ENCODE results near the gene INPPL1. TPM values are rescaled to one million over a fixed set of nuclear protein-coding genes. Genes with fewer than 3 reads are reported as not detected.

The INPPL1 gene
- total RNA-seq, 1 donor from 2014 or later: 56.3 TPM

DNA sequence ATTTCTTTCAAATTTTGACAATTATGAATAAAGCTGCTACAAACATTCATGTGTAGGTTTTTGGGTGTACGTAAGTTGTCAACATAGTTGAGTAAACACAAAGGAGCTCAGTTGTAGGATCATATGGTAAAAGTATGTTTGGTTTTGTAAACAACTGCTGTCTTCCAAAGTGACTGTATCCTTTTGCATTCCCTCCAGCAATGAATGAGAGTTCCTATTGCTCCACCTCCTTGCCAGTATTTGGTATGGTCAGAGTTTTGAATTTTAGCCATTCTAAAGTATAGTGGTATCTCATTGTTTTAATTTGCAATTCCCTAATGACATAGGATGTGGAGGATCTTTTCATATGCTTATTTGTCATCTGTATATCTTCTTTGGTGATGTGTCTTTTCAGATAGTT is 47.4 kb downstream of the INPPL1 start:
- no peak for ATAC-seq
- DNase-seq (ENCODE audit: low spot score): no peak

DNA sequence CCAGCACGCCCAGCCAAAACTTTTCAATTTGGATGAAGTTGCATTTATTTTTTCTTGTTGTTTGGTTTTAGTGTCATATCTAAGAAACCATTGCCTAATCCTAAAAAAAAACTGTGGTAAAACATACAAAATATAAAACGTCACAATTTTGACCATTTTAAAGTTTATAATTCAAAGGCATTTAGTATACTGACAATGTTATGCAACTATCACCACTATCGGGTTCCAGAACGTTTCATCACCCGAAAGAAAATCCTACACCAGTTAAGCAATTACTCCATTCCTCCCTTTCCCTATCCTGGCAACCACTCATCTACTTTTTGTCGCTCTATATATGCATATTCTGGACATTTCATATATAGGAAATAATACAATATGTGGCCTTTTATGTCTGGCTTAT is 49.9 kb downstream of the INPPL1 start:
- DNase-seq (ENCODE audit: low spot score): no peak
- no peak for ATAC-seq

DNA sequence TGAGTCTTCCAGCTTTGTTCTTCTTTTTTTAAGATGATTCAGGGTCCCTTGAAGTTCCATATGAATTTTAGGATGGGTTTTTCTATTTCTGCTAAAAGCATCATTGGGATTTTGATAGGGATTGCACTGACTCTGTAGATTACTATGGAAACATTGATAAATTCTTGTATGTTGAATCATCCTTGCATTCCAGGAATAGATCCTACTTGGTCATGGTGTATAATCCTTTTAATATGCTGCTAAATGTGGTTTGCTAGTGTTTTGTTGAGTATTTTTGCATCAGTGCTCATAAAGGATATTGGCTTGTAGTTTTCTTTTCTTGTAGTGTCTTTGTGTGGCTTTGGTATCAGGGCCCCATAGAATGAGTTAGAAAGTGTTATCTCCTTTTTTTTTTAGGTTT is 54.3 kb downstream of the INPPL1 start:
- ATAC-seq (no peak), DNase-seq (ENCODE audit: low spot score) (no peak)

DNA sequence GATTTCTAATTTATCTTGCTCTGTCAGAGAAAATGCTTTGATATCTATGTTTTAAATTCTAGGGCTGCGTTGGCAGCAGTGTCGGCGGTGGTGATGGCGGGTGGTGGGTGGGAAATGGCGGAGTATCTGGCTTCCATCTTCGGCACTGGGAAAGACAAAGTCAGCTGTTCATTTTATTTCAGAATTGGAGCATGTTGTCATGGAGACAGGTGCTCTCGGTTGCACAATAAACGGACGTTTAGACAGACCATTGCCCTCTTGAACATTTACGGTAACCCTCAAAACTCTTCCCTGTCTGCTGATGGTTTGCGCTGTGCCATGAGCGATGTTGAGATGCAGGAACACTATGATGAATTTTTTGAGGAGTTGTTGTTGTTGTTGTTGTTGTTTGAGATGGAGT is 55.5 kb downstream of the INPPL1 start:
- no peak for ATAC-seq
- DNase-seq (ENCODE audit: low spot score): no peak

DNA sequence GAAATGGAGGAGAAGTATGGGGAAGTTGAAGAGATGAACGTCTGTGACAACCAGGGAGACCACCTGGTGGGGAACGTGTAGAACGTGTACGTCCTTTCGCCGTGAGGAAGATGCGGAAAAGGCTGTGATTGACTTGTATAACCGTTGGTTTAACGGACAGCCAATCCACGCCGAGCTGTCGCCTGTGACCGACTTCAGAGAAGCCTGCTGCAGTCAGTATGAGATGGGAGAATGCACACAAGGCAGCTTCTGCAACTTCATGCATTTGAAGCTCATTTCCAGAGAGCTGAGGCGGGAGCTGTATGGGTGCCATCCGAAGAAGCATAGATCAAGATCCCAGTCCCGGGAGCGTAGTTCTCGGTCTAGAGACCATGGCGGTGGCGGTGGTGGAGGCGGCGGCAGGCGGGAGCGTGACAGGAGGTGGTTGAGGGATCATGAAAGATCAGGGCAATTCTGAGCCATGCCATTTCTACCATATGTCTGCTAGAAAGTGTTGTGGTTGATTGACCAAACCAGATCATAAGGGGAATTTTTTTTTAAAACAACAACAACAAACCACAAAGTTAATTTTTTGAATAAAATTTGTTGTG is 56.3 kb downstream of the INPPL1 start:
- DNase-seq (ENCODE audit: low spot score): no peak
- ATAC-seq: no peak

DNA sequence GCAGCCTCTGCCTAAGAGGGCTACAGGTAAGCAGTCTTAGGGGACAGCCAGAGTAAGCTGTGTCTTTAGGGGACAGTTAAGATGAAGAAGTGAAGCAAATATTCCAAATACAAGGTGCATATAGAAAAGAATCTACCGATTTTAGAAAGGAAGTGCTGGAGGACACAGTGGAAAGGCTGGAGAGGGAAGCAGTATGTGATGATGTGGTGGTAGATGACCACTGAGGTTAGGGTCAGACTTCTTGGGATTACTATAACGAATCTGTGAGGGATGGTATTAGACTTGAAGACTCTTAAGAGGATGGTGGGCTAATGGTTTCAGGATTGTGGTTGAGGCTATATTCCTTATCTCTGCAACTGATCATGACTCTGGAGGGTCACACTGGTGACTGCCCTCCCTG is 59.4 kb downstream of the INPPL1 start:
- DNase-seq (ENCODE audit: low spot score) (no peak), ATAC-seq (no peak)

DNA sequence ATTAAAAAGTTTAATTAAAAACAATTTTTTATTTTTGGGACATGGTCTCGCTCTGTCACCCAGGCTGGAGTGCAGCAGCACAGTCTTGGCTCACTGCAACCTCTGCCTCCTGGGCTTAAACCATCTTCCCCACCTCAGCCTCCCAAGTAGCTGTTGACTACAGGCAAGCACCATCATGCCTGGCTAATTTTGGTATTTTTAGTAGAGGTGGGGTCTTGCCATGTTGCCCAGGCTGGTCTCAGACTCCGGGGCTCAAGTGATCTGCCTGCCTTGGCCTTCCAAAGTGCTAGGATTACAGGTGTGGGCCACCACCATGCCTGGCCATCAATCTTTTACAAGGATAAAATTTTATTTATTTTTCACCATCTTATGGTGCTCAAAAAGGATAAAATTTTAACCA is 62.7 kb downstream of the INPPL1 start:
- DNase-seq (ENCODE audit: low spot score) (peak; percentile 6), ATAC-seq (no peak)

Other genes with a start within 250 kb of the INPPL1 start
- 3.0 TPM for gene IL18BP, start 225.9 kb upstream of the INPPL1 start, total RNA-seq
- 59.0 TPM for gene NUMA1, start 144.2 kb upstream of the INPPL1 start, total RNA-seq
- 7.6 TPM for gene LRRC51, start 143.9 kb upstream of the INPPL1 start, total RNA-seq
- gene LAMTOR1, start 121.5 kb upstream of the INPPL1 start, total RNA-seq: 32.5 TPM
- gene TOMT, start 118.8 kb upstream of the INPPL1 start, total RNA-seq: 0.43 TPM
- 17.8 TPM for gene ANAPC15, start 112.1 kb upstream of the INPPL1 start, total RNA-seq
- gene FOLR3, start 89.0 kb upstream of the INPPL1 start, total RNA-seq: 0.81 TPM
- not detected for gene FOLR1, start 32.6 kb upstream of the INPPL1 start, total RNA-seq
- 5.8 TPM for gene FOLR2, start 8.0 kb upstream of the INPPL1 start, total RNA-seq
- gene PHOX2A, start 19.4 kb downstream of the INPPL1 start, total RNA-seq: not detected
- 23.4 TPM for gene CLPB, start 209.8 kb downstream of the INPPL1 start, total RNA-seq